Neural cell (in vitro differentiated cells): Measurements from ENCODE around the gene GNAS. TPM values are rescaled to one million over a fixed set of nuclear protein-coding genes. Genes with fewer than 3 reads are reported as not detected.
A peak's percentile ranks its signal among the peaks of the same experiment; 100 is the strongest.

Source experiments
- H2AFZ ChIP-seq: fragments of 200-600, 300-800 bp; sonication (generic), shearing (Covaris generic); 2 replicates; pipeline ENCODE4 v1.6.0; 2014; ENCODE audit warnings: low read depth, mild to moderate bottlenecking, antibody characterized with exemption, low read length, moderate library complexity
- H3F3A ChIP-seq: fragments of 200-600 bp; shearing (Covaris generic); 2 replicates; pipeline ENCODE4 v1.6.1; 2016; ENCODE audit warnings: mild to moderate bottlenecking, moderate library complexity, mixed read lengths, antibody characterized with exemption, low read length; ENCODE audit not compliant: insufficient read depth, poor library complexity, severe bottlenecking
- H3K27ac ChIP-seq: fragments of 200-600, 300-800 bp; sonication (generic), shearing (Covaris generic); 2 replicates; pipeline ENCODE4 v1.5.1; 2014; ENCODE audit warnings: mild to moderate bottlenecking, low read length, moderate library complexity
- H3K27me3 ChIP-seq: fragments of 300-800, 200-600 bp; sonication (generic), shearing (Covaris generic); 2 replicates; pipeline ENCODE4 v1.6.0; 2014; ENCODE audit warnings: mild to moderate bottlenecking, low read depth, low read length, moderate library complexity; ENCODE audit not compliant: insufficient read depth
- H3K36me3 ChIP-seq: fragments of 300-800, 200-600 bp; sonication (generic), shearing (Covaris generic); 2 replicates; pipeline ENCODE4 v1.5.1; 2014; ENCODE audit warnings: mild to moderate bottlenecking, antibody characterized with exemption, low read length, moderate library complexity; ENCODE audit not compliant: insufficient read depth
- H3K4me2 ChIP-seq: fragments of 300-800, 200-600 bp; sonication (generic), shearing (Covaris generic); 2 replicates; pipeline ENCODE4 v1.6.0; 2014; ENCODE audit warnings: mild to moderate bottlenecking, low read length
- H3K4me3 ChIP-seq: fragments of 300-800, 200-600 bp; sonication (generic), shearing (Covaris generic); 2 replicates; pipeline ENCODE4 v1.5.1; 2014; ENCODE audit warnings: mild to moderate bottlenecking, low read length, moderate library complexity
- H3K79me2 ChIP-seq: fragments of 200-600 bp; shearing (Covaris generic); replicated peaks from 2 replicates; pipeline ENCODE4 v1.6.0; 2014; ENCODE audit warnings: mild to moderate bottlenecking, low read length, moderate library complexity; ENCODE audit not compliant: insufficient read depth
- H3K9ac ChIP-seq: fragments of 300-800, 200-600 bp; sonication (generic), shearing (Covaris generic); 2 replicates; pipeline ENCODE4 v1.6.1; 2016; ENCODE audit warnings: mild to moderate bottlenecking, low read length, mixed read lengths
- H3K9me2 ChIP-seq: fragments of 200-600 bp; shearing (Covaris generic); 2 replicates; pipeline ENCODE4 v1.6.1; 2016; ENCODE audit warnings: mild to moderate bottlenecking, low read length, mixed read lengths; ENCODE audit not compliant: insufficient read depth
- H3K9me3 ChIP-seq: fragments of 200-600, 300-800 bp; sonication (generic), shearing (Covaris generic); 2 replicates; pipeline ENCODE4 v1.6.1; 2016; ENCODE audit warnings: mild to moderate bottlenecking, mixed run types, low read length, moderate library complexity, mixed read lengths
- H4K20me1 ChIP-seq: fragments of 200-600 bp; shearing (Covaris generic); 2 replicates; pipeline ENCODE4 v1.6.1; 2016; ENCODE audit warnings: mild to moderate bottlenecking, mixed run types; ENCODE audit not compliant: insufficient read depth
- CTCF ChIP-seq: fragments of 450-650 bp; IDR thresholded peaks from 2 replicates; pipeline ENCODE4 v1.5.1; 2014; ENCODE audit warnings: antibody characterized with exemption, mild to moderate bottlenecking, moderate library complexity; ENCODE audit not compliant: poor library complexity, severe bottlenecking
- EP300 ChIP-seq: fragments of 450-650 bp; conservative IDR thresholded peaks from 2 replicates; pipeline ENCODE4 v1.6.1; 2014; ENCODE audit warnings: antibody characterized with exemption, mild to moderate bottlenecking, moderate library complexity; ENCODE audit not compliant: poor library complexity, severe bottlenecking
- EZH2 ChIP-seq: fragments of 200-600, 300-800 bp; shearing (Covaris generic), sonication (generic); IDR thresholded peaks from 2 replicates; pipeline ENCODE4 v1.6.1; 2014; ENCODE audit warnings: antibody characterized with exemption, low read length, borderline replicate concordance, mild to moderate bottlenecking; ENCODE audit not compliant: insufficient read depth, poor library complexity, severe bottlenecking
- MXI1 ChIP-seq: fragments of 450-650 bp; conservative IDR thresholded peaks from 2 replicates; pipeline ENCODE4 v1.6.1; 2014; ENCODE audit warnings: antibody characterized with exemption, mild to moderate bottlenecking; ENCODE audit not compliant: poor library complexity, severe bottlenecking
- POLR2AphosphoS5 ChIP-seq: IDR thresholded peaks from 2 replicates; pipeline ENCODE4 v1.6.1; 2012
- RAD21 ChIP-seq: fragments of 450-650 bp; conservative IDR thresholded peaks from 2 replicates; pipeline ENCODE4 v1.6.1; 2014; ENCODE audit warnings: antibody characterized with exemption, mild to moderate bottlenecking, moderate library complexity
- REST ChIP-seq: IDR thresholded peaks from 2 replicates; pipeline ENCODE4 v1.6.1; 2012; ENCODE audit warnings: borderline replicate concordance
- SMC3 ChIP-seq: fragments of 450-650 bp; conservative IDR thresholded peaks from 2 replicates; pipeline ENCODE4 v1.6.1; 2014; ENCODE audit warnings: antibody characterized with exemption, mild to moderate bottlenecking, moderate library complexity; ENCODE audit not compliant: poor library complexity
- TAF1 ChIP-seq: IDR thresholded peaks from 2 replicates; pipeline ENCODE4 v1.6.1; 2012; ENCODE audit warnings: low read depth
- polyA plus RNA-seq: library from polyadenylated mRNA; depleted of rRNA; stranded (reverse); fragments of >200 nt; gene quantifications from 2 replicates; pipeline ENCODE4 v1.2.3, GENCODE V29; 2014

The GNAS gene
- polyA plus RNA-seq, 1 donor from 2014 or later: 958 TPM

GRCh38 chr20:58870293-58871014 lies 17.9 kb downstream of the GNAS start:
- no peaks in the 10 kb centered on the region for H3K9me2 ChIP-seq
- H3K4me3 ChIP-seq: no peak overlapping the region
- no peak overlapping the region for H2AFZ ChIP-seq
- H3K4me2 ChIP-seq: no peak overlapping the region
- TF ChIP-seq REST (no peak), TAF1 (no peak), RAD21 (peak; percentile 93), SMC3 (peak; percentile 99), MXI1 (no peak), EP300 (no peak), POLR2AphosphoS5 (no peak), CTCF (peak; percentile 92), EZH2 (no peak)
- no peaks in the 10 kb centered on the region for H3K9me3 ChIP-seq
- H3K27ac ChIP-seq: no peak overlapping the region
- H3K36me3 ChIP-seq: no peaks in the 10 kb centered on the region
- H3F3A ChIP-seq: no peaks in the 10 kb centered on the region
- H3K9ac ChIP-seq: no peak overlapping the region
- H3K27me3 ChIP-seq: no peaks in the 10 kb centered on the region
- H4K20me1 ChIP-seq: no peaks in the 10 kb centered on the region
- no peaks in the 10 kb centered on the region for H3K79me2 ChIP-seq

- Histone ChIP-seq H3K4me2 (no peak overlapping the region), H3K27ac (no peak overlapping the region), H3K36me3 (no peaks in the 10 kb centered on the region), H4K20me1 (no peaks in the 10 kb centered on the region), H3K9ac (no peak overlapping the region), H3K4me3 (no peak overlapping the region), H3K9me2 (no peaks in the 10 kb centered on the region), H3K27me3 (no peaks in the 10 kb centered on the region), H3K9me3 (no peaks in the 10 kb centered on the region), H3K79me2 (no peaks in the 10 kb centered on the region), H2AFZ (no peak overlapping the region), H3F3A (peaks cover 1% of the 10 kb centered on the region)
- TF ChIP-seq CTCF (no peak), TAF1 (no peak), SMC3 (no peak), EP300 (no peak)
Observed at GRCh38 chr20:58871533-58872102, 19.1 kb downstream of the GNAS start.
